Heart left ventricle (tissue), 13 donors: Measurements from ENCODE around the gene TRIM67.

Experiments used
- CTCF ChIP-seq, 12 donors: fragments of 200-600 bp; sonication (generic) in 4 of 12; IDR thresholded peaks; one replicate each; pipeline versions ENCODE4 v1.5.0 to v1.8.0; 2018 to 2022; ENCODE audit warnings: antibody characterized with exemption in 12 of 12, mild to moderate bottlenecking in 5 of 12
- POLR2A ChIP-seq, 2 donors: fragments of 450-650 bp; IDR thresholded peaks; one replicate each; pipeline ENCODE4 v1.6.1; 2017; ENCODE audit warnings: antibody characterized with exemption in 2 of 2, mild to moderate bottlenecking in 2 of 2, moderate library complexity in 2 of 2
- donor health status: ischemic (EF 13 %, LVEDD 7.1; RV severe dilation, severe dysfunction).
- donor health status: DM: no; HTN: yes; CAD: no.
- donor health status: DM: no; HTN: no; CAD: no.
- donor health status: ischemic (EF 25% LVEDD 6.9; RV normal size, moderate dysfunction).
- donor health status: ischemic (EF 25% LVEDD 5.7; RV mildly dilated, moderate dysfunction).
- donor health status: ischemic (EF 35%, LVEDD 5.7; RV mildly dilated, moderate dysfunction).
- donor health status: nonischemic (EF 11% LVEDD 7.7; RV severe dilation, severe dysfunction).
- donor health status: DM: yes; HTN: yes; CAD: no.
- donor health status: PGD.
- donor health status: ischemic (EF 29% LVEDD 5.4; RV normal size, mild dysfunction).
- donor health status: nonischemic (EF 23%, LVEDD 6.1; RV moderate dilation, normal function).

GRCh38 chr1:231199868-231200267 is 38.0 kb downstream of the TRIM67 start:
- no peak for TF ChIP-seq CTCF (IDR thresholded peaks at IDR 0.05)
- TF ChIP-seq POLR2A (IDR thresholded peaks at IDR 0.05), result no peak
